Neural progenitor cell (in vitro differentiated cells): Measurements from ENCODE around the gene VOPP1. TPM values are rescaled to one million over a fixed set of nuclear protein-coding genes. Genes with fewer than 3 reads are reported as not detected.
A peak's percentile ranks its signal among the peaks of the same experiment; 100 is the strongest.

Source experiments
- DNase-seq: peaks from one replicate; pipeline ENCODE4 v3.0.0-alpha.2; 2016; ENCODE audit warnings: low spot score
- H2AFZ ChIP-seq: fragments of 200-600 bp; sonication (generic); replicated peaks from 2 replicates; pipeline ENCODE4 v1.6.1; 2016; ENCODE audit warnings: antibody characterized with exemption
- H3F3A ChIP-seq: fragments of 200-600 bp; sonication (generic); 2 replicates; pipeline ENCODE4 v1.6.1; 2016; ENCODE audit warnings: antibody characterized with exemption, low read depth
- H3K27ac ChIP-seq: fragments of 200-600 bp; sonication (generic); 2 replicates; pipeline ENCODE4 v1.5.1; 2016; ENCODE audit warnings: mild to moderate bottlenecking
- H3K27me3 ChIP-seq: fragments of 200-600 bp; sonication (generic); 2 replicates; pipeline ENCODE4 v1.6.1; 2016; ENCODE audit warnings: mild to moderate bottlenecking, moderate library complexity
- H3K36me3 ChIP-seq: fragments of 200-600 bp; sonication (generic); 2 replicates; pipeline ENCODE4 v1.5.1; 2016
- H3K4me1 ChIP-seq: fragments of 200-600 bp; sonication (generic); 2 replicates; pipeline ENCODE4 v1.6.1; 2016; ENCODE audit warnings: mixed run types
- H3K4me2 ChIP-seq: fragments of 200-600 bp; sonication (generic); 2 replicates; pipeline ENCODE4 v1.6.1; 2016
- H3K4me3 ChIP-seq: fragments of 200-600 bp; sonication (generic); 2 replicates; pipeline ENCODE4 v1.5.1; 2016
- H3K79me2 ChIP-seq: fragments of 200-600 bp; sonication (generic); 2 replicates; pipeline ENCODE4 v1.6.1; 2016; ENCODE audit warnings: low read depth
- H3K9ac ChIP-seq: fragments of 200-600 bp; sonication (generic); 2 replicates; pipeline ENCODE4 v1.6.1; 2016
- H3K9me3 ChIP-seq: fragments of 200-600 bp; sonication (generic); 2 replicates; pipeline ENCODE4 v1.5.1; 2016; ENCODE audit warnings: low read depth
- H4K20me1 ChIP-seq: fragments of 200-600 bp; sonication (generic); 2 replicates; pipeline ENCODE4 v1.6.1; 2016; ENCODE audit warnings: low read depth
- H3K27ac Mint-ChIP-seq: 3 replicates; pipeline ENCODE4 v1.8.0; 2021; ENCODE audit warnings: mixed read lengths
- H3K27me3 Mint-ChIP-seq: 2 replicates; pipeline ENCODE4 v1.8.0; 2022; ENCODE audit warnings: low read depth, mild to moderate bottlenecking, inconsistent platforms, moderate library complexity, mixed read lengths; ENCODE audit not compliant: insufficient read depth
- H3K36me3 Mint-ChIP-seq: 3 replicates; pipeline ENCODE4 v1.8.0; 2021; ENCODE audit warnings: mixed read lengths
- H3K4me1 Mint-ChIP-seq: 3 replicates; pipeline ENCODE4 v1.8.0; 2021; ENCODE audit warnings: mixed read lengths
- H3K4me3 Mint-ChIP-seq: 3 replicates; pipeline ENCODE4 v1.8.0; 2021; ENCODE audit warnings: mild to moderate bottlenecking, moderate library complexity, mixed read lengths
- H3K9me3 Mint-ChIP-seq: 3 replicates; pipeline ENCODE4 v1.8.0; 2020; ENCODE audit warnings: mixed read lengths
- EZH2 ChIP-seq: fragments of 200-600 bp; sonication (generic); IDR thresholded peaks from 2 replicates; pipeline ENCODE4 v1.6.1; 2017; ENCODE audit warnings: antibody characterized with exemption, mild to moderate bottlenecking, moderate library complexity
- EZH2phosphoT487 ChIP-seq: fragments of 200-600 bp; sonication (generic); IDR thresholded peaks from 2 replicates; pipeline ENCODE4 v1.6.1; 2017; ENCODE audit warnings: antibody characterized with exemption
- total RNA-seq: library from RNA; depleted of rRNA; stranded (reverse); fragments of >200 nt; gene quantifications from 2 replicates; pipeline ENCODE4 v1.2.3, GENCODE V29; 2015; ENCODE audit warnings: low replicate concordance
- TF ChIP-seq, protein P1 (sequence below): fragments of 200-600 bp; sonication (generic); IDR thresholded peaks from 2 replicates; pipeline ENCODE4 v1.5.1; 2017; ENCODE audit warnings: antibody characterized with exemption, mild to moderate bottlenecking

The VOPP1 gene
- total RNA-seq, 1 donor from 2014 or later, result 46.6 TPM

DNA sequence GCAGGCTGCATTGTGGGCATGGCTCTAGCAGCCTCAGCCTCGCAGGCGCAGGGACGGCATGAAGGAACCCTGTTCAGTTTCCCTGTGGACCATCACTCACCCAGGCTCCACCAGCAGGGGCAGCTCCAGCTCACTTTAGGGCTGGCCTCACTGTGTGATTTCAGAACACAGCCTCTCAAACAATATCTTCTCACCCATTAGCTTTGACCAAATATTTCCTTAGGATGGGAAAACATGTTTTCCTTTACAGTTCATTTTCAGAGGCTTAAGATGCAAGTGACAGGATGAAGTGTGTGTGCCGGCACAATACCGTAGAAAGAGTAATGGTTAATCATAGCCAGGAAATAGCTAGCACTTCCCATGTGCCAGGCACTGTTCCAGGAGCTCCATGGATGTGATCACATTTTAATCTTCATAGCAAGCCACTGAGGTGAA, 149.0 kb downstream of the VOPP1 start:
- no peak for DNase-seq
- Histone ChIP-seq H3F3A (peaks cover 11% of the 10 kb centered on the region), H4K20me1 (no peaks in the 10 kb centered on the region), H3K79me2 (no peaks in the 10 kb centered on the region), H3K27me3 (no peaks in the 10 kb centered on the region), H3K4me3 (no peak overlapping the region), H2AFZ (no peak overlapping the region), H3K27ac (no peak overlapping the region), H3K9ac (no peak overlapping the region), H3K36me3 (no peaks in the 10 kb centered on the region), H3K9me3 (no peaks in the 10 kb centered on the region), H3K4me2 (peak overlapping the region; percentile 28), H3K4me1 (peaks cover 24% of the 10 kb centered on the region)
- peaks cover 3% of the 10 kb centered on the region for H3K27me3 Mint-ChIP-seq
- H3K27ac Mint-ChIP-seq, result no peak overlapping the region
- H3K4me3 Mint-ChIP-seq, result no peak overlapping the region
- H3K9me3 Mint-ChIP-seq, result no peaks in the 10 kb centered on the region
- TF ChIP-seq, protein P1, sequence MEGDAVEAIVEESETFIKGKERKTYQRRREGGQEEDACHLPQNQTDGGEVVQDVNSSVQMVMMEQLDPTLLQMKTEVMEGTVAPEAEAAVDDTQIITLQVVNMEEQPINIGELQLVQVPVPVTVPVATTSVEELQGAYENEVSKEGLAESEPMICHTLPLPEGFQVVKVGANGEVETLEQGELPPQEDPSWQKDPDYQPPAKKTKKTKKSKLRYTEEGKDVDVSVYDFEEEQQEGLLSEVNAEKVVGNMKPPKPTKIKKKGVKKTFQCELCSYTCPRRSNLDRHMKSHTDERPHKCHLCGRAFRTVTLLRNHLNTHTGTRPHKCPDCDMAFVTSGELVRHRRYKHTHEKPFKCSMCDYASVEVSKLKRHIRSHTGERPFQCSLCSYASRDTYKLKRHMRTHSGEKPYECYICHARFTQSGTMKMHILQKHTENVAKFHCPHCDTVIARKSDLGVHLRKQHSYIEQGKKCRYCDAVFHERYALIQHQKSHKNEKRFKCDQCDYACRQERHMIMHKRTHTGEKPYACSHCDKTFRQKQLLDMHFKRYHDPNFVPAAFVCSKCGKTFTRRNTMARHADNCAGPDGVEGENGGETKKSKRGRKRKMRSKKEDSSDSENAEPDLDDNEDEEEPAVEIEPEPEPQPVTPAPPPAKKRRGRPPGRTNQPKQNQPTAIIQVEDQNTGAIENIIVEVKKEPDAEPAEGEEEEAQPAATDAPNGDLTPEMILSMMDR, result peak; percentile 30
- no peak for TF ChIP-seq EZH2
- no peak for TF ChIP-seq EZH2phosphoT487
- peaks cover 21% of the 10 kb centered on the region for H3K4me1 Mint-ChIP-seq
- peaks cover 14% of the 10 kb centered on the region for H3K36me3 Mint-ChIP-seq

Other genes with a start within 250 kb of the VOPP1 start
- 7.1 and 7.3 TPM in 2 replicates for gene LANCL2, start 207.2 kb downstream of the VOPP1 start, total RNA-seq